ENCODE results near the gene CORT.
"Not testable (repeated sequence)": the region's sequence is repeated elsewhere in the genome, so short reads cannot be mapped to it uniquely, and the experiment has no call there.

CORT gene

GRCh38 chr1:10449751-10450150 is at the start of gene CORT:
TSS of gene CORT (plus strand) at chr1:10450031. CDS start at chr1:10450224, 193 bp downstream.
- DNase-seq (ENCODE audit: low spot score), result no peak

GRCh38 chr1:10401281-10401680 is 48.5 kb upstream of the CORT start:
- no peak for DNase-seq (ENCODE audit: low spot score)

- no peak for DNase-seq (ENCODE audit: low spot score)
Measured at GRCh38 chr1:10402729-10403274, 47.0 kb upstream of the CORT start.

GRCh38 chr1:10407201-10407600 is 42.6 kb upstream of the CORT start:
- DNase-seq (ENCODE audit: low spot score), result no peak

GRCh38 chr1:10415211-10415930 is 34.5 kb upstream of the CORT start:
- peak; percentile 85 for DNase-seq (ENCODE audit: low spot score)

- DNase-seq (ENCODE audit: low spot score), result not testable (repeated sequence)
Measured at GRCh38 chr1:10415967-10416366, 33.9 kb upstream of the CORT start.

- DNase-seq (ENCODE audit: low spot score), result not testable (repeated sequence)
Measured at GRCh38 chr1:10418741-10419140, 31.1 kb upstream of the CORT start.

GRCh38 chr1:10419351-10419750 is 30.5 kb upstream of the CORT start:
- no peak for DNase-seq (ENCODE audit: low spot score)

GRCh38 chr1:10421637-10422036 is 28.2 kb upstream of the CORT start:
- DNase-seq (ENCODE audit: low spot score), result no peak

- no peak for DNase-seq (ENCODE audit: low spot score)
Measured at GRCh38 chr1:10424034-10424433, 25.8 kb upstream of the CORT start.

GRCh38 chr1:10424651-10425050 is 25.2 kb upstream of the CORT start:
- DNase-seq (ENCODE audit: low spot score), result no peak

GRCh38 chr1:10425826-10426534 is 23.9 kb upstream of the CORT start:
- not testable (repeated sequence) for DNase-seq (ENCODE audit: low spot score)

GRCh38 chr1:10426535-10426848 is 23.3 kb upstream of the CORT start:
- DNase-seq (ENCODE audit: low spot score), result not testable (repeated sequence)

GRCh38 chr1:10428984-10429383 is 20.8 kb upstream of the CORT start:
- no peak for DNase-seq (ENCODE audit: low spot score)

GRCh38 chr1:10429868-10430215 is 20.0 kb upstream of the CORT start:
- DNase-seq (ENCODE audit: low spot score), result no peak

- peak; percentile 82 for DNase-seq (ENCODE audit: low spot score)
Measured at GRCh38 chr1:10430216-10431069, 19.4 kb upstream of the CORT start, which contains the start of gene CENPS. TSS of gene CENPS (plus strand) at chr1:10430433. CDS start at chr1:10430518, 85 bp downstream.

GRCh38 chr1:10431070-10431730 is 18.6 kb upstream of the CORT start:
- no peak for DNase-seq (ENCODE audit: low spot score)

GRCh38 chr1:10432910-10433700 is 16.7 kb upstream of the CORT start:
- no peak for DNase-seq (ENCODE audit: low spot score)

GRCh38 chr1:10433790-10434189 is 16.0 kb upstream of the CORT start:
- no peak for DNase-seq (ENCODE audit: low spot score)

GRCh38 chr1:10434590-10434989 is 15.2 kb upstream of the CORT start:
- no peak for DNase-seq (ENCODE audit: low spot score)

GRCh38 chr1:10437052-10437451 is 12.8 kb upstream of the CORT start:
- DNase-seq (ENCODE audit: low spot score), result no peak
